GM12878 (cell line): ENCODE measurements around the gene ADAMTS17. TPM values are rescaled to one million over a fixed set of nuclear protein-coding genes. Genes with fewer than 3 reads are reported as not detected.

Experiments
- ATAC-seq: fragments of 200-7000 bp; cut with Tn5 transposase; 3 replicates; pipeline ENCODE4 v1.9.1; 2020; ENCODE audit warnings: mild to moderate bottlenecking, moderate library complexity
- BruUV-seq: library from RNA; stranded (reverse); fragments of 400-500 nt; replicated peaks from 2 replicates; lab custom pipeline; 2021; lab: Mats Ljungman, UMichigan
- CTCF ChIA-PET: fragments of 300-600 bp; sonication (Branson Sonifier 250); formaldehyde crosslinking; extraction: SDS; loops from one replicate; lab custom pipeline; 2021; ENCODE audit warnings: inconsistent platforms; lab: Yijun Ruan, JAX
- POLR2A ChIA-PET: fragments of 350-600 bp; formaldehyde crosslinking; extraction: SDS; loops from one replicate; lab custom pipeline; 2021; ENCODE audit warnings: inconsistent platforms; lab: Charles Lee
- RAD21 ChIA-PET: fragments of 300-600 bp; sonication (Branson Sonifier 250); formaldehyde crosslinking; loops from one replicate; lab custom pipeline; 2023; ENCODE audit warnings: antibody characterized with exemption; ENCODE audit not compliant: unreplicated experiment; lab: Charles Lee
- SMC1A ChIA-PET: fragments of 300-600 bp; sonication (Branson Sonifier 250); formaldehyde crosslinking; loops from one replicate; lab custom pipeline; 2023; ENCODE audit not compliant: unreplicated experiment, uncharacterized antibody; lab: Charles Lee
- DNase-seq: peaks from one replicate; pipeline ENCODE4 v3.0.0-alpha.2; 2011; ENCODE audit warnings: low read depth, low spot score
- FAIRE-seq: peaks from 3 replicates; lab custom pipeline; 2011; peaks lifted over from hg19 to GRCh38; lab: Jason Lieb, UNC
- H2AFZ ChIP-seq: 2 replicates; pipeline ENCODE4 v1.6.0; 2011; ENCODE audit warnings: low read depth, low read length, control low read depth; ENCODE audit not compliant: control insufficient read depth
- H3K27ac ChIP-seq: 2 replicates; pipeline ENCODE4 v1.5.1; 2011; ENCODE audit warnings: control low read depth; ENCODE audit not compliant: control insufficient read depth, insufficient read depth
- H3K27me3 ChIP-seq, 2 experiments: replicated peaks in 1 of 2; 2 replicates each; pipeline versions ENCODE4 v1.6.0 to v1.6.1; 2011; ENCODE audit warnings: low read length in 1 of 2; ENCODE audit not compliant: control insufficient read depth in 2 of 2, insufficient read depth in 2 of 2
- H3K36me3 ChIP-seq, 2 experiments: 2 replicates each; pipeline ENCODE4 v1.5.1; 2011; ENCODE audit warnings: low read length in 1 of 2; ENCODE audit not compliant: control insufficient read depth in 2 of 2, insufficient read depth in 2 of 2
- H3K4me1 ChIP-seq: 2 replicates; pipeline ENCODE4 v1.6.1; 2011; ENCODE audit warnings: mild to moderate bottlenecking, low read length, moderate library complexity, mixed read lengths; ENCODE audit not compliant: control insufficient read depth, insufficient read depth
- H3K4me2 ChIP-seq: 2 replicates; pipeline ENCODE4 v1.6.0; 2011; ENCODE audit warnings: control low read depth; ENCODE audit not compliant: control insufficient read depth, insufficient read depth
- H3K4me3 ChIP-seq: fragments of 200-600 bp; sonication (generic); 2 replicates; pipeline ENCODE4 v1.5.1; 2016
- H3K79me2 ChIP-seq: 2 replicates; pipeline ENCODE4 v1.6.0; 2011; ENCODE audit warnings: low read length; ENCODE audit not compliant: control insufficient read depth, insufficient read depth
- H3K9ac ChIP-seq: 2 replicates; pipeline ENCODE4 v1.8.0; 2011; ENCODE audit warnings: low read length, control low read depth, mixed read lengths; ENCODE audit not compliant: control insufficient read depth, insufficient read depth
- H3K9me3 ChIP-seq: replicated peaks from 3 replicates; pipeline ENCODE4 v1.5.1; 2011; ENCODE audit warnings: mild to moderate bottlenecking, low read length; ENCODE audit not compliant: control insufficient read depth, insufficient read depth
- H4K20me1 ChIP-seq: 2 replicates; pipeline ENCODE4 v1.6.0; 2011; ENCODE audit not compliant: control insufficient read depth, insufficient read depth
- CEBPB ChIP-seq, 2 experiments: fragments of 150-350 bp in 1 of 2; IDR thresholded peaks; 2 replicates each; pipeline ENCODE4 v1.6.1; 2012 to 2014; ENCODE audit warnings: low read depth in 2 of 2, low read length in 2 of 2, borderline replicate concordance in 1 of 2, inconsistent platforms in 1 of 2
- FOS ChIP-seq: IDR thresholded peaks from 3 replicates; pipeline ENCODE4 v1.6.1; 2011; ENCODE audit warnings: borderline replicate concordance; ENCODE audit not compliant: insufficient read length; ENCODE audit errors: extremely low read depth
- HDAC6 ChIP-seq: fragments of 200-600 bp; sonication (generic); IDR thresholded peaks from one replicate; pipeline ENCODE4 v1.8.0; 2017; ENCODE audit warnings: antibody characterized with exemption; ENCODE audit not compliant: unreplicated experiment
- JUND ChIP-seq: IDR thresholded peaks from 2 replicates; pipeline ENCODE4 v1.6.1; 2012; ENCODE audit warnings: low read depth, mild to moderate bottlenecking, low read length, improper control_type of control experiment, moderate library complexity
- NBN ChIP-seq: fragments of 450-650 bp; IDR thresholded peaks from 2 replicates; pipeline ENCODE4 v1.6.1; 2016
- NFYA ChIP-seq: IDR thresholded peaks from 2 replicates; pipeline ENCODE4 v1.6.1; 2011; ENCODE audit warnings: low read depth, mild to moderate bottlenecking, low read length, improper control_type of control experiment, borderline replicate concordance
- USF1 ChIP-seq: IDR thresholded peaks from 2 replicates; pipeline ENCODE4 v1.6.1; 2011; ENCODE audit warnings: borderline replicate concordance, low read depth, mild to moderate bottlenecking, moderate library complexity, mixed read lengths, low read length; ENCODE audit not compliant: insufficient read depth; ENCODE audit errors: extremely low read length
- WRNIP1 ChIP-seq: IDR thresholded peaks from 2 replicates; pipeline ENCODE4 v1.6.1; 2011; ENCODE audit warnings: low read depth, low read length, improper control_type of control experiment, borderline replicate concordance
- WGBS: methylation state at CpG from one replicate; pipeline ENCODE4 v1.1.6; 2016; ENCODE audit warnings: low lambda C conversion rate; ENCODE audit not compliant: insufficient replicate concordance, insufficient coverage; ENCODE audit errors: missing lambda C conversion rate; 5-methylcytosine and 5-hydroxymethylcytosine counted together
- in situ Hi-C: fragments of 300-500 bp; cut with MboI; formaldehyde crosslinking; loops from 9 replicates; pipeline ENCODE4 v1.14.3; 2018; ENCODE audit warnings: mixed read lengths
- intact Hi-C: fragments of 100-400 bp; cut with micrococcal nuclease; formaldehyde crosslinking; loops from one replicate; pipeline ENCODE4 v1.14.2; 2022; ENCODE audit not compliant: unreplicated experiment
- polyA plus RNA-seq, 11 experiments: library from polyadenylated mRNA; depleted of rRNA in 4 of 11; unstranded in 6 of 11; stranded (reverse) in 5 of 11; fragments of >200 nt; fragmentation: Nextera tagmentation in 4 of 11; fragmentation: Illumina TruSeq in 1 of 11; extraction: Ambion mirVana in 4 of 11; extraction: Trizol in 1 of 11; gene quantifications; 1 replicate in 1 of 11; 2 replicates in 10 of 11; pipeline versions ENCODE4 v1.2.1 to v1.2.3, GENCODE V29; 2011 to 2016; ENCODE audit warnings: inconsistent platforms in 2 of 11, missing spikeins in 2 of 11, low read depth in 1 of 11
- total RNA-seq, 4 experiments: library from RNA; depleted of rRNA in 3 of 4; stranded (reverse); fragments of >200 nt in 3 of 4; fragmentation: Illumina TruSeq in 1 of 4; extraction: Trizol in 1 of 4; gene quantifications; 2 replicates each; pipeline versions ENCODE4 v1.2.1 to v1.2.3, GENCODE V29; 2013 to 2021
- TF ChIP-seq, protein P1 (sequence below): IDR thresholded peaks from 2 replicates; pipeline ENCODE4 v1.6.1; 2011; ENCODE audit warnings: low read depth, mild to moderate bottlenecking, low read length, moderate library complexity, borderline replicate concordance; ENCODE audit errors: extremely low read depth

The ADAMTS17 gene
- total and polyA plus RNA-seq, 10 of the 15 experiments (the other 5 are each of a cell fraction or from before 2014, with no cell fraction given), result 0.04 to 0.50 (median 0.10) TPM; not detected in 4

- intact Hi-C loops, result no loop called here
- in situ Hi-C loops, result no loop called here
- ChIA-PET POLR2A (no interaction called here), SMC1A (no interaction called here), CTCF (no interaction called here), RAD21 (no interaction called here)
- no peaks in the 10 kb centered on the region for H3K36me3 ChIP-seq
- H4K20me1 ChIP-seq, result no peaks in the 10 kb centered on the region
- no peaks in the 10 kb centered on the region; the same call in 2 of the 3 replicates for H3K9me3 ChIP-seq
- no TSS peak for BruUV-seq
- no peak overlapping the region for H3K4me3 ChIP-seq
- H3K9ac ChIP-seq, result no peak overlapping the region
- no peak overlapping the region for H3K4me2 ChIP-seq
- DNase-seq (no peak), FAIRE-seq (no peak), ATAC-seq (no peak)
- no peak overlapping the region for H3K27ac ChIP-seq
- no peaks in the 10 kb centered on the region for H3K27me3 ChIP-seq
- no peak overlapping the region for H2AFZ ChIP-seq
- TF ChIP-seq FOS (no peak), CEBPB (IDR thresholded peaks at IDR 0.05; ENCODE audit: borderline replicate concordance in 1 of 2, low read depth in 2 of 2, low read length in 2 of 2) (no peak), WRNIP1 (no peak), HDAC6 (no peak), NBN (no peak), JUND (no peak), NFYA (no peak), USF1 (no peak)
- TF ChIP-seq, protein P1, sequence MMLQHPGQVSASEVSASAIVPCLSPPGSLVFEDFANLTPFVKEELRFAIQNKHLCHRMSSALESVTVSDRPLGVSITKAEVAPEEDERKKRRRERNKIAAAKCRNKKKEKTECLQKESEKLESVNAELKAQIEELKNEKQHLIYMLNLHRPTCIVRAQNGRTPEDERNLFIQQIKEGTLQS, result no peak
- 19% methylated on average over 2 of the region's 2 CpGs for WGBS
- no peaks in the 10 kb centered on the region for H3K4me1 ChIP-seq
- no peaks in the 10 kb centered on the region for H3K79me2 ChIP-seq
Measured at GRCh38 chr15:100180921-100181320, 160.9 kb downstream of the ADAMTS17 start.
